ENCODE data around the gene ELL. TPM values are rescaled to one million over a fixed set of nuclear protein-coding genes. Genes with fewer than 3 reads are reported as not detected.

Gene ELL
- total RNA-seq, 2 donors from 2014 or later: 10.7 to 44.4 TPM

DNA sequence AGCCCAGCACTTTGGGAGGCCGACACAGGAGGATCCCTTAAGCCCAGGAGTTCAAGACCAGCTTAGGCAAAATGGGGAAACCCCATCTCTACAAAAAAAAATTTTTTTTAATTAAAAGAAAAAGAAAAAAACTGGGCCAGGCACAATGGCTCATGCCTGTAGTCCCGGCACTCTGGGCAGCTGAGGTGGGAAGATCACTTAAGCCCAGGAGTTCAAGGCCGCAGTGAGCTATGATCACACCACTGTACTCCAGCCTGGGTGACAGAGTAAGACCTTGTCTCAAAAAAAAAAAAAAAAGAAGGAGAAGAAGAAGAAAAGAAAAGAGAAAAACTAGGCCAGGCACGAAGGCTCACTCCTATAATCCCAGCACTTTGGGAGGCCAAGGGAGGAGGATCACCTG, 4.3 kb downstream of the ELL start:
- DNase-seq (ENCODE audit: low spot score): no peak
- H3K36me3 ChIP-seq: no peaks in the 10 kb centered on the region
- no peaks in the 10 kb centered on the region for H3K9me3 ChIP-seq
- H3K27me3 ChIP-seq (replicated peaks; ENCODE audit: insufficient read depth): no peaks in the 10 kb centered on the region
- no peak overlapping the region for H3K27ac ChIP-seq
- 95% methylated on average over 4 of the region's 4 CpGs for WGBS
- no peaks in the 10 kb centered on the region for H3K4me1 ChIP-seq (replicated peaks)
- intact Hi-C loops (cut with DNase I): no loop called here
- TF ChIP-seq, protein P1, sequence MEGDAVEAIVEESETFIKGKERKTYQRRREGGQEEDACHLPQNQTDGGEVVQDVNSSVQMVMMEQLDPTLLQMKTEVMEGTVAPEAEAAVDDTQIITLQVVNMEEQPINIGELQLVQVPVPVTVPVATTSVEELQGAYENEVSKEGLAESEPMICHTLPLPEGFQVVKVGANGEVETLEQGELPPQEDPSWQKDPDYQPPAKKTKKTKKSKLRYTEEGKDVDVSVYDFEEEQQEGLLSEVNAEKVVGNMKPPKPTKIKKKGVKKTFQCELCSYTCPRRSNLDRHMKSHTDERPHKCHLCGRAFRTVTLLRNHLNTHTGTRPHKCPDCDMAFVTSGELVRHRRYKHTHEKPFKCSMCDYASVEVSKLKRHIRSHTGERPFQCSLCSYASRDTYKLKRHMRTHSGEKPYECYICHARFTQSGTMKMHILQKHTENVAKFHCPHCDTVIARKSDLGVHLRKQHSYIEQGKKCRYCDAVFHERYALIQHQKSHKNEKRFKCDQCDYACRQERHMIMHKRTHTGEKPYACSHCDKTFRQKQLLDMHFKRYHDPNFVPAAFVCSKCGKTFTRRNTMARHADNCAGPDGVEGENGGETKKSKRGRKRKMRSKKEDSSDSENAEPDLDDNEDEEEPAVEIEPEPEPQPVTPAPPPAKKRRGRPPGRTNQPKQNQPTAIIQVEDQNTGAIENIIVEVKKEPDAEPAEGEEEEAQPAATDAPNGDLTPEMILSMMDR (IDR thresholded peaks at IDR 0.05): no peak
- TF ChIP-seq POLR2A (IDR thresholded peaks at IDR 0.05): no peak
- no peak for TF ChIP-seq POLR2AphosphoS5 (IDR thresholded peaks at IDR 0.05)
- H3K4me3 ChIP-seq: no peak overlapping the region

DNA sequence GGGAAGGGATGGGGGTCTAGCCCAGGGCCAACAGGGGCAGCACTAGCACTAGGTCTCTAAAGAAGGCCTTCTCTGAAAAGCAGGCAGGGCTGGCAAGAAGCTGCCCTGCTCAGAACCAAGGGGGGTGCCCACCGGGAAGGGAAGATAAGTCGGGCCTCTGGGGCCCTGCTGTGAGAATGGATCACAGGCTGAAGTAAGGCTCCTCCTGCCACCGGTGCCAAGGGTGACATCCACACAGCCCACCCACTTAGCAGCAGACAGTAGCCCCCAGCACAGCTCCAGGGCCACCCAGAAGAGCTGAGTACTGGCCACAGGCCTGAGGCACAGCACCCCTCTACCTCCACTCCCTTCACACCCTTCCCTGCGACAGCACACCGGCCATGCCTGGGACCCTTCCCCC, 5.9 kb downstream of the ELL start:
- H3K9me3 ChIP-seq: no peaks in the 10 kb centered on the region
- no peaks in the 10 kb centered on the region for H3K36me3 ChIP-seq
- no peak for DNase-seq (ENCODE audit: low spot score)
- no peaks in the 10 kb centered on the region for H3K4me1 ChIP-seq (replicated peaks)
- H3K27ac ChIP-seq: no peak overlapping the region
- H3K27me3 ChIP-seq (replicated peaks; ENCODE audit: insufficient read depth): no peaks in the 10 kb centered on the region
- WGBS: 83% methylated on average over 4 of the region's 5 CpGs
- intact Hi-C loops (cut with DNase I): no loop called here
- TF ChIP-seq, protein P1 (IDR thresholded peaks at IDR 0.05): no peak
- no peak for TF ChIP-seq POLR2AphosphoS5 (IDR thresholded peaks at IDR 0.05)
- TF ChIP-seq POLR2A (IDR thresholded peaks at IDR 0.05): no peak
- H3K4me3 ChIP-seq: no peak overlapping the region

DNA sequence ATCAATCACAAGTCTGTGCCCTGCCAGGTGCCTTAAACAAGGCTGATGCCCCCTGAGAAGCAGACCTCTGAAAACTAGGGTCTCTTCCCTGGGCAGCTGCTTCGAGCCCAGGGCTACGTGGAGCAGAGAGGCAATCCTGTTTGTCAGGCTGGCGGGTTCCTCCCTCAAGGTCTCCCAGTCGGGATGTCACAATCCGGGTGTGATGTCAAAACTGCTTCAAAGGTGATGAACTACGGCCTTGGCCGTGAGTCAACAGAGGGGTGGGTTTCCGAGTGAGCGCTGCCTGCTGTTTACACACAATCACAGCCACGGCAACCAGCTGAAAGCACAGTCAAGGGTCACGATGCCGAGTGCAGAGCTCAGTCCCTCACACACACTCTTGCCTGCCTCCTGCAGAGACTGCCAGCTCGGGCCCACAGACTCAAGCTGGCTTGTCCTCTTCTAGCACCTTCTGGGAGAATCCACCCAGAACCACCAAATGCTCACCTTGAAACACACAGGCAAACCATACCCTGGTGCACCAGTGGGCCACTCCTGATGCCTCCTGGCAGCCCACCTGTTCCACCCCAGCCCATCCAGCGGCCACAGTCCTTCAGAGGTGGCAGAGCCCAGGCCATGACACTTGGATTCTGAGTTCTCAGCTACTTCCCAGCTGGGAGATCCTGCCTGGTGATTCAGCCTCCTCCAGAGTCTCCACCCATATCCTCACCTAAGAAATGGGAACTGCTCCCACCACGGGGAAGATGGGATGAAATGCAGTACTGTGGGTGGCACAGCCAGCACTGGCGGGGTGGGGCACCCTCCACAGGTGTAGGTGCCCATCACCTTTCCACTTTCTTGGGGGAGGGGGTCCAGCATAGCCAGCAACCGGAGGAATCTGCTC, 6.8 kb downstream of the ELL start:
- no peaks in the 10 kb centered on the region for H3K4me1 ChIP-seq (replicated peaks)
- no peak overlapping the region for H3K4me3 ChIP-seq
- WGBS: 65% methylated on average over 17 of the region's 17 CpGs
- no peak for TF ChIP-seq POLR2AphosphoS5 (IDR thresholded peaks at IDR 0.05)
- TF ChIP-seq, protein P1 (IDR thresholded peaks at IDR 0.05): no peak
- no peak for TF ChIP-seq POLR2A (IDR thresholded peaks at IDR 0.05)
- DNase-seq (ENCODE audit: low spot score): no peak
- H3K27me3 ChIP-seq (replicated peaks; ENCODE audit: insufficient read depth): no peaks in the 10 kb centered on the region
- H3K9me3 ChIP-seq: no peaks in the 10 kb centered on the region
- no peaks in the 10 kb centered on the region for H3K36me3 ChIP-seq
- intact Hi-C loops (cut with DNase I): no loop called here
- no peak overlapping the region for H3K27ac ChIP-seq

DNA sequence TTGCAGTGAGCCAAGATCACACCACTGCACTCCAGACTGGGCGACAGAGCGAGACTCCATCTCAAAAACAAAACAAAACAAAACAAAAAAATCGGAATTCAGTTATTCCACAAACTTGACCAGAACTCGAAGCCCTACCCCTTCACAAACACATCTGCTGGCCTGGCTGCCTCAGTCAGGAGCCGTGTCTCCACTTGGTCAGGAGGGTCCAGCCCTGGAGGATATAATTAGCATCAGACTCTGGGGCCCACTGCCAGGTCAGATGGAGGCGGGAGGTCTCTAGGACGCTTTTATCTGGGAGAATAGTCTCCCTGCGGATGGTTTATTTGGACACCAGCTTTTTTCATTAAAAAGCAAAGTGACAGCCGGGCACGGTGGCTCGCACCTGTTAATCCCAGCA, 8.0 kb downstream of the ELL start:
- Histone ChIP-seq H3K27ac (no peak overlapping the region), H3K9me3 (no peaks in the 10 kb centered on the region), H3K4me3 (no peak overlapping the region), H3K36me3 (no peaks in the 10 kb centered on the region), H3K4me1 (replicated peaks) (no peaks in the 10 kb centered on the region), H3K27me3 (replicated peaks; ENCODE audit: insufficient read depth) (no peaks in the 10 kb centered on the region)
- TF ChIP-seq POLR2A (IDR thresholded peaks at IDR 0.05): no peak
- DNase-seq (ENCODE audit: low spot score): no peak
- 68% methylated on average over 11 of the region's 11 CpGs for WGBS
- intact Hi-C loops (cut with DNase I): no loop called here

DNA sequence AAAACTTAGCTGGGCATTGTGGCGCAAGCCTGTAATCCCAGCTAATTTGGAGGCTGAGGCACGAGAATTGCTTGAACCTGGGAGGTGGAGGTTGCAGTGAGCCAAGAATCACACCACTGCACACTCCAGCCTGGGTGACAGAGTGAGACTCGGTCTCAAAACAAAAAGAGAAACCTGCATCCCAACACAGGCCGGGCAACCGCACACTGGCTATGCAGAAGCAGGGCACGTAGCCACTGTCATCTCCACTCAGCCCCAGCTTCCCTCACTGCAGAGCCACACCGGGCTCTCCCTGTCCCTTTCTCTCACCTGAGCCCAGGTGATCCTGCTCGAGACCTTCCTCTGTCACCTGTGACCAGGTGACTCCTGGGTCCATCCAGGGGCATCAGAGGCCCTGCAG, 11.7 kb downstream of the ELL start:
- WGBS: 92% methylated on average over 8 of the region's 8 CpGs
- peaks cover 7% of the 10 kb centered on the region for H3K4me1 ChIP-seq (replicated peaks)

More for the DNA sequence above, 11.7 kb downstream of the ELL start:
- intact Hi-C loops (cut with DNase I): no loop called here
- TF ChIP-seq POLR2A (IDR thresholded peaks at IDR 0.05): no peak
- TF ChIP-seq, protein P1 (IDR thresholded peaks at IDR 0.05): no peak
- no peak for TF ChIP-seq POLR2AphosphoS5 (IDR thresholded peaks at IDR 0.05)
- no peak overlapping the region for H3K4me3 ChIP-seq
- no peaks in the 10 kb centered on the region for H3K36me3 ChIP-seq
- no peak overlapping the region for H3K27ac ChIP-seq
- H3K27me3 ChIP-seq (replicated peaks; ENCODE audit: insufficient read depth): no peaks in the 10 kb centered on the region
- no peak for DNase-seq (ENCODE audit: low spot score)
- H3K9me3 ChIP-seq: no peaks in the 10 kb centered on the region
